DMS153 treated with DMSO at 0.1 percent for 48 hours (cell line): Measurements from ENCODE around the gene BAZ2B.

Experiments
- DNase-seq: peaks from one replicate; lab custom pipeline; 2025; ENCODE audit not compliant: unreplicated experiment; lab: John Stamatoyannopoulos, UW

Gene BAZ2B

DNA sequence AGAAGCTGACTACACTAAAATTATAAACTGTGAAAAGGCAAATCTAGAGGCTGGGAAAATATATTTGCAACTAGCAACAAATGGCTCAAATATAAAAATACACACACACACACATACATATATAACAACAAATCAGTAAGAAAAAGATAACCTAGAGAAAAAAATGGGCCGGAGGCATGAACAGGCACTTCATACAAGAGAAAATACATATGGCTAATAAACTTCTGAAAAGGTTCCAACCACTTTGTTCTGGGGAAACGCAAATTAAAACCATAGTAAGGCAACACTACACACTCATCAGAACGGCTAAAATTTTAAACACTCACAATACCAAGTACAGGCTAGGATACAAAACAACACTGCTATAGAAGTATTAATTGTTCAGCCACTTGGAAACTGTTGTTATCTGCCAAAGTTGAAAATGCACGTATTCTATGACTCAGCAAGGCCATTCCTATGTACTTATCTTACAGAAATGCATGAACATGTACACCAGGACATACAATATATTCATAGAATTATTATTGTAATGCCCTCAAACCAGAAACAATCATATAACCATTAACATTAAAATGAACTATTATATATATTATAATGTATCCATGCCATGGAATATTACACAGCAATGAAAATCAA, 345.5 kb downstream of the BAZ2B start:
- DNase-seq, result no peak
